CD4-positive, alpha-beta T cell treated with Interleukin-12 subunit alpha and Interleukin-12 subunit beta, for 1 hour (primary cell): ENCODE results near the gene PPP3CA.
"Not testable (repeated sequence)": the region's sequence is repeated elsewhere in the genome, so short reads cannot be mapped to it uniquely, and the experiment has no call there.

Experiments used
- DNase-seq: peaks from one replicate; pipeline ENCODE4 v3.0.0-alpha.2; 2020

Gene PPP3CA

DNA sequence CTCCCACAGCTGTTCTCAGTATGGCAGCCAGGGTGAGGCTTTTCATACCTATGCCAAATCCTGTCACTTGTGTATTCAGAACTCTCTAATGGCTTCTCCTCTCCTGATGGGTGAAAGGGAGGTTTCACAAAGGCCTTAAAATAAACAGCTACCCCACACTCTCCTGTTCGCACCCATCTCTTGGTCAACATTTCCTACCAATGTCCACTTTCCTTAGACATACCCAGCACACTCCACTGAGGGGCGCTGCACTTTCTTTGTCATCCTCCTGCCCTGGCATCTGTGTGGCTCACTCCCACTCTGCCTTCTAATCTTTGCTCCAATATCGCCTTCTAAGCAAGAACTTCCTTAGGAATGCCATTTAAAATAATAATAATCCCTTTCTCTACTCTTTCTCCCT, 313.3 kb downstream of the PPP3CA start:
- no peak for DNase-seq

DNA sequence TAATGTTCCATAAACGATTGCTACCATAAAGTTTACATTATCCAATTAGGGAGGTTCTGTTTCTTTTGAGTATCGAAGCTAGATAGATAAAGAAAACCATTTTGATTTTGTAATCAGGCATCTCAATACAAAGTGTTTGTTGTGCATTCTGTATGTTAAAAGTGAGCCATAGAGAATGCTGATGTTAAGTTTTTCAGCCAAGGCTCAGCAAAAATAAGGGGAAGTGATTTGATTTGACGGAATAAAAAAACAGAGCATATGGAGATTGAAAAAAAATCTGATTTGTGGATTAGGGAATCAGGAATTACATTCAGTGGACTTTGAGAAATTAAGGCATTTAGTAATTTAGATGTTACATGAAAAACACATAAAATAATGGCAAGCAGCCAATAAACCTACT, 314.8 kb downstream of the PPP3CA start:
- no peak for DNase-seq

DNA sequence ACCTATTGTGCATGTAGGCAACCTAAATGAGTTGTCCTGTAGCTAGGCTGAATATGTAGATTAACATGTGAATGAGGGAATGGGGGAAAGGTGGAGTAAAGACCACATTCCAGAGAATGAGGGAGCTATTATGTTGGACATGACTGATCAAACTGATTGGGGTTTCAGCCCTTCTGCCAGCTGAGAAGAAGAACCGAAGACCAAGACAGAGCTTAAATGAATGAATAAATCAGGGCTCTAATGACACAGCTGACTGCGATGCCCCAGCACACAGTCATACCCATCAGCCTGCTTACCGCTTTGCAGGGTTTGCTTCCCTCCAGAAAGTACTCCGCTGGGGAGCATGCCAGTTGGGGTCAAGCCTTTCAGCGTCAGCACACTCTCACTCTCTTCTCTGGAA, 315.4 kb downstream of the PPP3CA start:
- no peak for DNase-seq

DNA sequence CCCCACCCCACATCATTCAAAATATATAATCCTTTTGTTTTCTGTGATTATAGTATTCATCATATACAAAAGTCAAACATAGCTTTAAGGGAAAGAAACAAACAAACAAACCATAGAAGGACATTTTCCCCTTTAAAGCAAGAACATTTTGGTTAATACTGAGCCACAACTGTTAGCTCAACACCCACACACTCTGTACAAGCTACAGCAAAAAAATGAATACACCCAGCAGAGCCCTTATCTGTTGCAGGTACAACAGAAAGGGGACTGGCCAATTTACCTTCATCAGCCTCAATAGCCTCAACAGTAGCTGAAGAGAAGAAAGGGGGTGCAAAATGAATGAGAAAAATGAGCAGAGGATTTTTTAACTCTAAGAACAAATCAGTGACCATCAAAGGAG, 318.4 kb downstream of the PPP3CA start:
- DNase-seq = no peak

DNA sequence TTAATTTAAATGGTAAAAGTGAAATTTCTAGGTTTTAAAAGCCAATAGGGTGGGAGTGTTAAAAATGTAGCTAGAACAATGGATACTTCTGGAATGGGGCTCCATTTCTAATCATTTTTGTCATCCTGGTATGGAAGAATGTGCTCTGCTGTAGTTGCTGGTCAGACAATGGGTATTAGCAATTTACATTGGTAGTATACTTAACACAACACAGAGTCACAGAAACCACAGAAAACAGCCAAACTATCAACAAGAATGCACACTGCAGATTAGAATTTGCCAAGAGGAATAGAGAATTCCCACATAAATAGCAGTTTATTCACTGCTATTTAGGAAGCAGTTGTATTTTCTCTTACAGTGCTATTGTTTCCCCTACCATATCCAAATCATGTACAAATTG, 319.6 kb downstream of the PPP3CA start:
- no peak for DNase-seq

DNA sequence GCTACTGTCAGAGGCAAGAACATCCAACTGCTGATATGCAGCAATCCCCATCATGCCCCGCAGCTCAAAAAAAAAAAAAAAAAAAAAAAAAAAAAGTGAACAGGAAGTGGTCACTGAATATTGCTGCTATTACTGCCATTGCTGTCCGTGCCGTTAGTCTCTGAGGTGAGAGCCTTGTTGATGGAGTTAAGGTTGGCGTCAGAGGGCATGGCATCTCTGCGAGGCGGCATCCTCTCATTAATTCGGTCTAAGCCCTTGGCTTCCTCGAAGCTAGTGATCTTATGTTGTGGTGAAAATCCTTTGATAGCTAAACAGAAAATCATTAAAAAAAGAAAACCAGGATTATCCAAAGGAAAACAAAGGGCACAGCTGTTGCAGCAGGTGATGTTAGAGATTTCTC, 321.6 kb downstream of the PPP3CA start:
- DNase-seq = no peak

DNA sequence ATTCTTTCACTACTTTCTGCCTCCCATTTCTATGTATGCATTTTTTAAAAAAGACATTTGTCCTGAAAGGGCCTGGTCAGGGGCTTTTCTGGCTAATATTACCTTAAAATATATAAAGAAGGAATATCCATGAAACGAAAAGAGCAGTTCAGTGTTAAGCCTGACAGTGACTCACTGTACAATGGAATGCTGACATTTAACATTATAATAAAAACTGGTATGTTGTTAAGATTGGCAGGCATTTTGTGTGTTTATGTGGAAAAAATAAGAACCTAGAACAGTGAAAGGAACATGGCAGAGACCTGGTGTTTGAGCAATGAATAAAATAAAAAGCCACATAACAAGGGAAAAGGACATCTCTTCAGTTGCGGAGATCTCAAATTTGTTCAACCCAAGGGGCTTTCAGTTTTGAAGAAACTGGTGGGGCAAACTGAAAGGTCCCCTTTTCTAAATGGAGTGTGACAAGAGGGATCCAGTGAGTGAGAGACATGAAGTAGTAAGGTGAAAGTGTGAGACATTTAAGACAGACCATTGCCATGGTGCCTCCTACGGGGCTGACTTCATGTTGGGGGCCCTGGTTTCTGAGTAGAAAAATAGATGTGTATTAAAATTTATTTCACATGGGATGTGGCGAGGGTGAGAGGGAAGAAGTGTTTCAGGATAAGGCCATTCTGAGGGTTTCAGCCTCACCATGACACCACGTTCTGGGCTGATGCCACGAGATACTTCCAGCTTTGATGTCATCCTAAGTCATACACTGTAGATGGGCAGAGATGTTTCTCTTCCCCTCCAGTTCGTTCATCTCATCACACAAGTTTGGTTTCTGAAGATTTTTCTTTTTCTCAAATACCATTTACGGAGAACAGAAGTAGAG, 324.9 kb downstream of the PPP3CA start:
- no peak for DNase-seq

DNA sequence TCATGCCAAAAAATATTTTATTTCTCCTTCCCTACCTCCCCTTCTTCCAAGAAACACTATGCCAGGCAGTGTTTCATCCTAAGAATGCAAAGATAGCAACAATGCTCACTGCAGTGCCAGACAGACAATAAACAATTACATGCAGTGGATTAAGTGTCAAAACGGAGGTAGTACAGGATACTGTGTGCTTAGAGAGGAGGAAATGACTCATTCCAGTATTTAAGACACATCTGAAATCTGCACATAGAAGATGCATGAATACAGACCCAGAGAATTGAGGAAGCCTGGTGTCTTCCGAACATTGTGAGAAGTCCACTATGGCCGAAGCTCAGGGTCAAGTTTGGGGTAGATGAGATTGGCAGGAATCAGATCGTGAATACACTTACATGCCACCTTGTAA, 326.4 kb downstream of the PPP3CA start:
- peak; percentile 55 for DNase-seq

DNA sequence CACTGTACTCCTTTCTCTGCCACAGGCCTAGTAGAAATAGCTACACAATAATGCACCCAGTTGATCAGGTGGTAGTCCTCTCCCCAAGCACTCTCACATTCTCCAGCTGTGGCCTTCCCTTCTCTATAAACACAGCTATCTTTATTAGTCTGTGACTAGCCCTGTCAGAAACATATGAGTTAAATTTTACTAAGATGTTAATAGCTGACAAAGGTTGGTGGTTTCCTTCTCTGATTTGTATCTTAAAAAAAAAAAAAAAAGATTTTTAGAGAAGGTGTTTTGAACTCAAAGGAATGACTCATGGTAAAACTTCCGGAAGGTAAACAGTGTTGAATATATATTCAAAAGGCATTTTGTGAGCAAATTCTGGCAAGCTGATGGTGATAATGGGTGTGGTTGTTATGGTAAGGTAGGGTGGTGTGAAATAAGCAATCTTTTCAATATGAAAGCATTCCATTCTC, 327.4 kb downstream of the PPP3CA start:
- peak; percentile 75 for DNase-seq

DNA sequence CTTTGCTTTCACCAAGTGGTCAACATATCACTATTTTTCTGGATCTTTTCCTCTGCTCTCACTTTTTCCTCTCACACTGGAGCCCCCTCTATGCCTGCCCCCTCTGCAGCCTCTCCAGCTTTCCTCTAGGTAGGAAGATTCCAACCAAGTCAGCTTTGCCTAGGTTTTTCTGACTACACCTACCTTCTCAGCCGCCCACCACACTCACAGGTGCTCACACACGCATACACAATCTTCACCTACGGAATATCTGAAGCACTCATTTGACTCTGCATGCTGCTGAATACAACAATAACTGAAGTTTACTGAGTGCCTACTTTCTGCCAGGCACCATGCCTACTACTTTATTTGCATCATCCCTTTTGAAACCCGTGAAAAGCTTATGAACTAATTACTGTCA, 328.0 kb downstream of the PPP3CA start:
- no peak for DNase-seq

DNA sequence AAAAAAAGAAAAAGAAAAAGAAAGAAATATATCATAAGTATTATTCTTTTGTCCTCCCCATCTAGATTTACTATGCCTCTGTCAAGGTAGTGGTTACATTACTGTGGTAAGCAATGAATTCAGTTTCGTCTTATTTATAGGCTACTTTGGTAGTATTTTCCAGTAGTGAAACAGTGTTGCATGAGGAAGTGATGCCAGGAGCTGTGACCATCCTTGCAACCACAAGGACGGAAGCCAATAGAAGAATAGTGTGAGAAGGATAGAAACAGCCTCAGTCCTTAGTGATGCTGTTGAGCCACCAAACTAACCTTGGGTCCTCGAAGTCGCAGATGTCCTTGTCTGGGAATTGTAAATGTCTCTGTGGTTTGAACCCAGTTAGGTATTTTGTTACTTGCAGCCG, 328.5 kb downstream of the PPP3CA start:
- DNase-seq = peak; percentile 37

DNA sequence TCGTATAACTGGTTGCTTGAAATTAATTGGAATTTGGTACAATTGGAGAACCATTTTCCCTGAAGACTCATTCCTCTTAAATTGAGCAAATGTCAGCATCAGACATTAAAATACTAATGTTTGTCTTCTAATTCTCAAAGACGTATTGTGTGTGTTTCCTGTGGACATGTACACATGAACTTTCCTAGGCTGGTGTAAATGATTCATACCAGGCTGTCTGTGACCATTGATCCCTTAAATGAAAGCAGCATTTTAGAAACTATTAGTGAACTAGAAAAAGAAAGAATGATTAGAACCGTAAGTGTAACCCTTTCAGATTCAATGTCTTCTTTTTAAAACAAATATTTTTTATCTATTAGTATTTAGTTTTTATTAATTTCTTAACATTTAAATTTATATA, 332.9 kb downstream of the PPP3CA start:
- no peak for DNase-seq

DNA sequence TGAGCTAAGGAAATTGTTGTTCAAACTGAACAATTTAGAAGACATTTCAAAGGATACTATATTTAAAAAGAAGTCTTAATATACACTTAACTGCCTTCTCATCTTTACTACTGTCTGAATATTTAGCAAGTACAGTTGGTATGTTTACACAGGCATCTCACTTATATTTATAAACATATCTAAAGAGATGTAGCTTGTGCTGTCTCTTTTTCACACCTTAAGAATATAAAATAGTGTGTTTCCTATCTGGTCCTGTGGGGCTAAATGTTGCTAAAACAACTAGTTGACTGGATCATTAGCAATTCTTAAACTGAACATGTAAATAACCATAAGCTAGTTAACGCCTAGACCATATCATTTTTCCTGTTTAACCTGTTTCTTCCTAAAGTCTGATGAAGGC, 336.3 kb downstream of the PPP3CA start:
- no peak for DNase-seq

DNA sequence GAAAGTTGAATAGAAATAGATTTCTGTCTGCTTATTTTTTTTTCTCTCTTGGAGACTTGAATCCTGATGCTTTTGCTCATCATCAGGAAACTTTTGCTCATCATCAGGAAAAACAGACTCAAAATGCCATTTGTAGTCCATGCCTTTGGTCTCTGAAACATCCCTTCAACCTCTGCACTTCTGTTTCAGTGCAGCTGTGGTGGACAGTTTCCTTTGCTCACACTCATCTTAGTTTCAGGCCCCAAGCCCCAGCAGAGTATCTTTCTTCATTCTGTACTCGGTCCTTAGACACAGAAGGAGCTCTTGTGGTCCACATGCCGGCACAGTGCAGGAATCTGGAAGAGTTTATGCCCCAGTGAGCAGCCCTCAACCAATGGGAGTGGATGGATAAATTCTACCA, 337.9 kb downstream of the PPP3CA start:
- DNase-seq = no peak

DNA sequence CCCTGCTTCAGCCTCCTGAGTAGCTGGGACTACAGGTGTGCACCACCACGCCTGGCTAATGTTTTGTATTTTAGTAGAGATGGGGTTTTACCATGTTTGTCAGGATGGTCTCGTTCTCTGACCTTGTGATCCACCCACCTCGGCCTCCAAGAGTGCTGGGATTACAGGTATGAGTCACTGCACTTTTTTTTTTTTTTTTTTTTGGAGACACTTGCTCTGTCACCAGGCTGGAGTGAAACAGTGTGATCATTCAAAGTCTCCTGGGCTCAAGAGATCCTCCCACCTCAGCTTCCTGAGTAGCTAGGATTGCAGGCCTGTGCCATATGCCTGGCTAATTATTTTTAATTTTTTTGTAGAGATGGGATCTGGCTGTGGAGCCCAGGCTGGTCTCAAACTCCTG, 338.8 kb downstream of the PPP3CA start:
- DNase-seq = no peak

DNA sequence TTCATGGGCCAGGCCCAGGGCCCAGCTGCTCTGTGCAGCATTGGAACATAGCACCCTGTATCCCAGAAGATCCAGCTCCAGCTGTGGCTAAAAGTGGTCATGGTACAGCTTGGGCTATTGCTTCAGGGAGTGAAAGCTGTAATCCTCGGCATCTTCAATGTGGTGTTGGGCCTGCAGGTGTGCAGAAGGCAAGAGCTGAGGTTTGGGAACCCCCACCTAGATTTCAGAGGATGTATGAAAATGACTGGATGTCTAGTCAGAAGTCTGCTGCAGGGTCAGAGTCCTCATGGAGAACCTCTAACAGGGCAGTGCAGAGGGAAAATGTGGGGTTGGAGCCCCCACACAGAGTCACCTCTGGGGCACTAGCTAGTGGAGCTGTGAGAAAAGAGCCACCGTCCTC, 341.7 kb downstream of the PPP3CA start:
- no peak for DNase-seq

DNA sequence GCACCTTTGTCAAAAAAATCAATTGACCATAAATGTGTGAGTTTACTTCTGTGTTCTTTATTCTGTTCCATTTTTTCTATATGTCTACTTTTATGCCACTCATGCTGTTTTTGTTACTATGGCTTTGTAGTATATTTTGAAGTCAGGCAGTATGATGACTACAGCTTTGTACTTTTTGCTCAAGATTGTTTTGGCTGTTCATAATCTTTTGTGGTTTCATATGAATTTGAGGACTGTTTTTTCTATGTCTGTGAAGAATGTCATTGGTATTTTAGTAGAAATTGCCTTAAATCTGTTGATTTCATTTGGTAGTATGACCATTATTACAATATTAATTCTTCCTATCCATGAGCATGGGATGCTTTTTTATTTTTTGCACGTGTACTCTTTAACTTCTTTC, 346.8 kb downstream of the PPP3CA start:
- DNase-seq = no peak

DNA sequence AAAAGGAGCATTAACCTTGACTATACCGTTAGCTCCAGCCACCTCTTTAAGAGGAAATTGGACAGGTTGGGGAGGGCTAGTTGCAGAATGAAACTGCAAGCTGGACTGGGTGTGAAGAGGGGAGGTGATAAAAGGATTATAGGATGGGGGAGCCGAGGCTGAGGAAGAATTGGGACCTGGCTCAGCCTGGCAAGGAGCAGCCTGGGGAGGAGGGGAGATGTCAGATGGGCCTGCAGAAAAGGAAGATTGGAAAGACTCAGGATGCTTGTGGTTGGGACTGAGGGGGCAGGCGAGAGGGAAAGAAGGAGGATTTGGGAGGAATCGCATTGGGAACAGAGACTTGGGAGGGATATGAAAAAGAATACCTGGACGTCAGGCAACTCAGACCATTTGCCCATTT, 351.7 kb downstream of the PPP3CA start:
- no peak for DNase-seq

DNA sequence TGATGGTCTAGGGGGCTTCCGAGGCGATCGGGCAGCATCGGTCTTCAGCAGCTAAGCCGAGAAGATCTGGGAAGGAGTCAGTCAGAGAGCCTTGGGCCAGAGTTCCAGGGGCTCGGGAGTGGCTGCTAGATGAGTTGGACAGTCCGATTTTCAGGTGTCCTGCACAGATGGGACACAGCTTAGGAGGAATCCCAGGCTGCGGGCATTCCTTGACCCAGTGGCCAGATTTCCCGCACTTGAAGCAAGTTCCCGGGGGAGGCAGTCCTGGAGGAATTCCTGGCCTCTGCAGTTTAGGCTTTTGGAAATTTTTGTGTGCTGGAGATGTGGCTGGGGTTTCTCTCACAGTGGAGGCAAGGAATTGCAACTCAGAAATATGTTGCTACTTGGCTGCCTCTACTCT, 352.3 kb downstream of the PPP3CA start:
- not testable (repeated sequence) for DNase-seq

DNA sequence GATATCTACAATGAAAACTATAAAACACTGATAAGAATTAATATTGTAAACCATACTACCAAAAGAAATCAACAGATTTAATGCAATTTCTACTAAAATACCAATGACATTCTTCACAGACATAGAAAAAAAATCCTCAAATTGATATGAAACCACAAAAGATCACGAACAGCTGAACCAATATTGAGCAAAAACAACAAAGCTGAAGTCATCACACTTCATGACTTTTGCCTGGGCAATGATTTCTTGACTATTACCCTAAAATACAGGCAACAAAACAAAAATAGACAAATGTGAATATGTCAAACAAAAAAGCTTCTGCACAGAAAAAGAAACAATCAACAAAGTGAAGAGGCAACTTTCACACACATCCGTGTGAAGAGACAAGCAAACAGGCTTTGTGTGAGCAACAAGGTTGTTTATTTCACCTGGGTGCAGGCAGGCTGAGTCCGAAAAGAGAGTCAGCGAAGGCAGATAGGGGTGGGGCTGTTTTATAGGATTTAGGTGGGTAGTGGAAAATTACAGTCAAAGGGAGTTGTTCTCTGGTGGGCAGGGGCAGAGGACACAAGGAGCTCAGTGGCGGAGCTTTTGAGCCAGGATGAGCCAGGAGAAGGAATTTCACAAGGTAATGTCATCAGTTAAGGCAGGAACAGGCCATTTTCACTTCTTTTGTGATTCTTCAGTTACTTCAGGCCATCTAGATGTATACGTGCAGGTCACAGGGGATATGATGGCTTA, 355.8 kb downstream of the PPP3CA start:
- DNase-seq = not testable (repeated sequence)

DNA sequence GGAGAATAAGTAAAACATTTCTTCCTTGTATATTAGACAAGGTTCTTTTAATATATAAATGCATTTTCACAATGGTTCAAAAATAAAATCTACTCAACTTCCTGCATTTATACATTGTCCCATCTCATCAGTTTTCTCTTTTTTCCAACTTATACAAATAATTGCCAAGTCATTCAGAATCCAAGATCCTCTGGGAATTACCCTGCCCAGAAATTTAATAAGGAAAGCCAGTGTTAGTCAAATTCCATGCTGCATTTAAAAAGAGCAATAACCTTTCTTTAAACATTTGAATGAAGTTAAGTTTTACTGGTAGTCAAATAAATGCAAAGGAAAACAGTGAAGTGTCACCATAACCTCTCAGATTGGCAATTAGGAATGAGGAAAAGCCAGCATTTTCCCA, 357.9 kb downstream of the PPP3CA start:
- DNase-seq = no peak

DNA sequence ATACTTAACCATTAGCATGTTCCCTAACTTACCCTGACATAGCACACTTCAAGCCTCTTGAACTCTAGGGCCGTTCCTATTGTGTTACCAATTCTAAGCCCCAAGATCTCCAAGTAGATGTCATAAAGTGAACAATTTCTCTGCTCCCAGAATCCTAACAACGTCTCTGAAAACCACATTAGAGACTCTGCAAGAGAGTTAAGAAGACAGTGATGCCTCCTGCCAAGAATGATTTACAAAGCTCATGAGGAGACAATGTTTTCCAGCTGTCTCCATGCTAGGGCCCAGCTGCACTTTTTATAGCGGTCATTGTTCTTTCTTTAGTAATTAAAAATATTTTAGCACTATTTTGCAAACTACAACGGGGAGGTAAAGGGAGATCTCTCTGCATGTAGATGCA, 358.4 kb downstream of the PPP3CA start:
- no peak for DNase-seq

DNA sequence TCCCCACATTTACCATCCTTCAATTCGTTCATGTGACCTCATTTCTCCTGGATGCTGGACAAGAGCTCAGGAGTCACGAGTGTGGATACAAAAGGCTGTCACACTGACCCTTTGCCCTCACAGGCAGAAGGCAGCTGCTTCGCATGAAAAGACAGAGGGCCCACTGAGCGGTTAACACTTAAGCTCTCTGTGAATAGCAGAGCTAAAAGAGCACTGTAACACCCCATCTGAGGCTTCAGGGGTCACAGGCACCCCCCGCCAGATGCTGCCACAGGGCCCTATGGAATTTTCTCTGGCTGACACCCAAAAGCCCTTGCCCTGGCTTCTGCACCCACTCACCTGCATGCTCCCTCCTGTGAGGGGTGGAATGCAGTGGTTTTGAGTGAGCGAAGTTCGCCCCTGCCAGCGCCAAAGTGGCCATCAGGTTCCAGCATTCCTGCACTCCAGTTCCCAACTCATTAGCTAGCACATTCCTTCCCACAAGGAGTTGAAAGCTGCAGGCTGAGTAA, 360.9 kb downstream of the PPP3CA start:
- no peak for DNase-seq

DNA sequence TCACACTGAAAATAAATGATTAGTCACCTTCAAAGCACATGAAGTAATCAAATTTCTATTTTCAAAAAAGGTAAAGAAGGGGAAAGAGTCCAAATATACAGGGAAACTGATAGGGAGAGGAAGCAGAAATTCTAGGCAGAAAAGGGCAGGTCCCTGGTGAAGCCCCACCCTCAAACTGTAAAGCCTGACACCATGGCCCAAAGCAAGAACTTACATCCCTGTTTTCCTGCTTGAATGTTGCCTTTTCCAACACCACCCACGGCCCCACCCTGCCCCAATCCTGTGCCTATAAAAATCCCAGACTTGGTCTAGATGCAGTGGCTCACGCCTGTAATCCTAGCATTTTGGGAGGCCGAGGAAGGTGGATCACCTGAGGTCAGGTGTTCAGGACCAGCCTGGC, 361.8 kb downstream of the PPP3CA start:
- no peak for DNase-seq
